Psoas muscle (tissue), 8 donors: ENCODE measurements around the gene RNF220. TPM values are rescaled to one million over a fixed set of nuclear protein-coding genes. Genes with fewer than 3 reads are reported as not detected.
"Not testable (repeated sequence)": the region's sequence is repeated elsewhere in the genome, so short reads cannot be mapped to it uniquely, and the experiment has no call there.

Experiments used
- ATAC-seq, 4 donors: fragments of 200-7000 bp; cut with Tn5 transposase; one replicate each; pipeline ENCODE4 v1.9.1; 2020; ENCODE audit warnings: moderate library complexity in 3 of 4, mild to moderate bottlenecking in 2 of 4
- DNase-seq, 2 donors: peaks; one replicate each; pipeline ENCODE4 v3.0.0-alpha.2; 2020
- H3K27ac ChIP-seq: fragments of 200-600 bp; one replicate; pipeline ENCODE4 v1.8.0; 2022
- H3K27me3 ChIP-seq, 3 donors: fragments of 200-600 bp in 1 of 3; one replicate each; pipeline versions ENCODE4 v1.6.1 to v1.8.0; 2013 to 2022; ENCODE audit warnings: low read length in 2 of 3, mild to moderate bottlenecking in 2 of 3, moderate library complexity in 1 of 3; ENCODE audit not compliant: insufficient read depth in 3 of 3
- H3K36me3 ChIP-seq, 2 donors: fragments of 200-600 bp in 1 of 2; one replicate each; pipeline versions ENCODE4 v1.6.1 to v1.8.0; 2013 to 2022; ENCODE audit warnings: low read depth in 1 of 2, mild to moderate bottlenecking in 1 of 2, moderate library complexity in 1 of 2; ENCODE audit not compliant: insufficient read depth in 1 of 2
- H3K4me1 ChIP-seq: fragments of 200-600 bp; one replicate; pipeline ENCODE4 v1.8.0; 2022
- H3K4me3 ChIP-seq: fragments of 200-600 bp; one replicate; pipeline ENCODE4 v1.8.0; 2022; ENCODE audit warnings: mild to moderate bottlenecking
- H3K9me3 ChIP-seq: fragments of 200-600 bp; one replicate; pipeline ENCODE4 v1.8.0; 2022
- WGBS, 3 donors: extraction: QIAGEN DNeasy Blood & Tissue Kit; methylation state at CpG; one replicate each; pipeline versions ENCODE4 v1.1.6 to v1.1.7; 2013; 5-methylcytosine and 5-hydroxymethylcytosine counted together
- intact Hi-C, 2 donors: fragments of 100-400 bp; cut with DNase I; formaldehyde crosslinking; loops; one replicate each; pipeline versions ENCODE4 v1.11.0 to v1.14.2; 2022
- polyA plus RNA-seq, 3 donors: library from polyadenylated mRNA; stranded (reverse); fragments of 200-250 nt; gene quantifications; one replicate each; pipeline ENCODE4 v1.2.3, GENCODE V29; 2013
- total RNA-seq, 4 donors: library from RNA; stranded (reverse); fragmentation: NEBNext Ultra II Directional in 2 of 4; extraction: Animal tissue kit (Norgen Biotek cat#: 25700) in 2 of 4; gene quantifications; one replicate each; pipeline versions ENCODE4 v1.2.1 to v1.2.4, GENCODE V29; 2021 to 2023
- TF ChIP-seq, protein P1 (sequence below): fragments of 200-600 bp; IDR thresholded peaks from one replicate; pipeline ENCODE4 v1.8.0; 2022; ENCODE audit warnings: antibody characterized with exemption
- donor health status: healthy with polysubstance abuse.
- donor health status: DM: no; HTN: no; CAD: no; lungs with moderate emphysema.
- donor health status: Bipolar disorder and iron deficiency.
- donor health status: healthy.
- donor health status: DM: yes; HTN: yes; CAD: no.
- donor health status: DM: no; HTN: no; CAD: no.
- donor health status: DM: no; HTN: no; CAD: no.
- donor health status: DM: yes; HTN: yes; CAD: no.

The RNF220 gene
- total and polyA plus RNA-seq, 7 donors, result 61.1 to 133 (median 75.5) TPM

DNA sequence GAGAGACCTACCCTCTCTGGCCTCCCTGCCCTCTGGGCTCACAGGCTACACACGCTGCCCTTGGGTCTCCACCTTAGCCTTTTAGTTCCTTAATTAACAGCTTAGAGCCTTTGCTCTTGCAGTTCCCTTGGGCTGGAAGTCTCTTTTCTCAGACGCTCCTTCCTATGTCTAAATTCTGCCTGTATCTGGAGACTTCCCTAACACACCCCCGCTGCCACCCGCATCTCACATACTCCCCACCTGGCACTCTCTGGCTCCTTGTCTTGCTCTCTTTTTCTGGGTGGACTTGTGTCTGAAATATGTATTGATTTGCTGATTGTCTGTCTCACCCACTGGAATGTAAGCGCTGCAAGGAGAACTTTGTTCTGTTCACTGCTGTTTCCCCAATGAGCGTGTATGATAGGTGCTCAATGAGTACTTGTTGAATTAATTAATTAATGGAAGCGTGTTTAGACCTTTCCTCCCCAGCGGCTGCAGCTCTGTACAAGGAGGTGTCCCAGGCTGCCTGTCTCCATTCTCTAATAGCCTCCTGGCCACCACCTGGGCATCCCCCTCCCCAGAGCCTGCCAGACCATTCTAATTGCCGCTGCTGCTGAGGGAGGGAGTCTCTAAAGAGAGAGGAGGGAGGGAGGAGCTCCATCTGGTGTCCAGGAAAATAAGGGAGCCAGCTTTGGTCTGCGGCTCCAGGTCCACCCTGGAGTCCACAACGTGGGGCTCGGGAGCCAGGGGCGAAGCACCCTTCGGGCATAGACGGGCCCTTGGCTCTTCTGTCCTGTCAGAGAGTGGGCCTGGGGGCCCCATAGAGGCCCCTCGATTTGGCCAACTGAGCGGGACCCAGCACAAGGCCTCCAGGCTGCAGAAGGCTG is 95.4 kb downstream of the RNF220 start:
- no peaks in the 10 kb centered on the region for H3K4me1 ChIP-seq
- ATAC-seq, result peak in 1 of 4 donors; percentile 42
- H3K9me3 ChIP-seq, result no peaks in the 10 kb centered on the region
- TF ChIP-seq, protein P1, sequence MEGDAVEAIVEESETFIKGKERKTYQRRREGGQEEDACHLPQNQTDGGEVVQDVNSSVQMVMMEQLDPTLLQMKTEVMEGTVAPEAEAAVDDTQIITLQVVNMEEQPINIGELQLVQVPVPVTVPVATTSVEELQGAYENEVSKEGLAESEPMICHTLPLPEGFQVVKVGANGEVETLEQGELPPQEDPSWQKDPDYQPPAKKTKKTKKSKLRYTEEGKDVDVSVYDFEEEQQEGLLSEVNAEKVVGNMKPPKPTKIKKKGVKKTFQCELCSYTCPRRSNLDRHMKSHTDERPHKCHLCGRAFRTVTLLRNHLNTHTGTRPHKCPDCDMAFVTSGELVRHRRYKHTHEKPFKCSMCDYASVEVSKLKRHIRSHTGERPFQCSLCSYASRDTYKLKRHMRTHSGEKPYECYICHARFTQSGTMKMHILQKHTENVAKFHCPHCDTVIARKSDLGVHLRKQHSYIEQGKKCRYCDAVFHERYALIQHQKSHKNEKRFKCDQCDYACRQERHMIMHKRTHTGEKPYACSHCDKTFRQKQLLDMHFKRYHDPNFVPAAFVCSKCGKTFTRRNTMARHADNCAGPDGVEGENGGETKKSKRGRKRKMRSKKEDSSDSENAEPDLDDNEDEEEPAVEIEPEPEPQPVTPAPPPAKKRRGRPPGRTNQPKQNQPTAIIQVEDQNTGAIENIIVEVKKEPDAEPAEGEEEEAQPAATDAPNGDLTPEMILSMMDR, result peak; percentile 24
- no peaks in the 10 kb centered on the region for H3K36me3 ChIP-seq
- intact Hi-C loops, result loop anchor here in 1 of 2 donors (10.0 kb wide), 1 partner anchor 276 kb away; no protein-coding TSS in a partner anchor
- WGBS, 3 donors, result 35 to 40% (median 37%) methylated on average over 17 of the region's 17 CpGs
- no peak for DNase-seq
- H3K27ac ChIP-seq, result no peak overlapping the region
- H3K4me3 ChIP-seq, result no peak overlapping the region
- H3K27me3 ChIP-seq, result peaks cover 0 to 28% (median 1%) of the 10 kb centered on the region in 3 donors

DNA sequence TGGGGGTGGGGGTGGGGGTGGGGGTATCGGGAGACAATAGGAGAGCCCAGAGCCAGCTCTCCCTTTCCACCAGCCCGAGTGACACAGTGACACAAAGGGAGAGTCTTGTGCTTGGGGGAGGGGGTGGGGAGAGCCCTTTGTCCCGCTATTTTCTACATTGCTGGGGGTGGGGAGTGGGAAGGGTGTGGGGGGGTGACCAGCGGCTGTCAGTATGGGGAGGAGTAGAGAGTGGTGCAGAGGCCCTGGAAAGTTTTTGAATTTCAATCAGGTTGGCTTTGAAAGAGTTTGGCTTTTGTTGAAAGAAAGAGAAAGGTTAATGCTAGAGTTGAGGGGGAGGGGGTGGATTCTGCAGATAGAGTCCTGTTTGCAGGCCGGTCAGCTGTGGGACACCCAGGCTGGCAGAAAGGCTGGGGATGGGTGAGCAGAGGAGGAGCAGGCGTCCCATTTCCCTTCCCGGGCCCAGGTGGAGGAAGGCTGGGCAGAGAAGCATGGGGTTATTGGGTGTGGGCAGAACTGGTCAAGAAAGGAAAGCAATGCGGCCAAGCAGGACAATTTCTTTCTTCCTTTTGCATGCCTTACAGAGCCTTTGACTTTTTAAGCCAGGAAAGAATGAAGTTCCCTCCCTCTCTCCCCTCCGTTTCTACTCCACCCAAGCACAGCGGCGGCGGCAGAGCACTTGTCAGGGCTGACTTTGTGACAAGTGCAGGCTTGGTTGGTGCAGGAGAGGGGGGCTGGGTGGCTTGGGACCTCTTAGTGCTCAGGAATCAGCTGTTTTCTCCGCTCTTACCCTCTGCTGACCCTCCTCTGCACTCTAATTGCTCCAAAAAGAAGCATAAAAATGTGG is 96.2 kb downstream of the RNF220 start:
- Histone ChIP-seq H3K4me1 (no peaks in the 10 kb centered on the region), H3K27me3 (peaks cover 0 to 36% (median 1%) of the 10 kb centered on the region in 3 donors), H3K4me3 (no peak overlapping the region), H3K27ac (no peak overlapping the region), H3K9me3 (no peaks in the 10 kb centered on the region), H3K36me3 (no peaks in the 10 kb centered on the region)
- 28 to 33% (median 33%) methylated on average over 13 of the region's 13 CpGs for WGBS, 3 donors
- intact Hi-C loops, result loop anchor here in 1 of 2 donors (10.0 kb wide), 1 partner anchor 276 kb away; no protein-coding TSS in a partner anchor
- TF ChIP-seq, protein P1, result no peak
- ATAC-seq, result no peak
- no peak for DNase-seq

DNA sequence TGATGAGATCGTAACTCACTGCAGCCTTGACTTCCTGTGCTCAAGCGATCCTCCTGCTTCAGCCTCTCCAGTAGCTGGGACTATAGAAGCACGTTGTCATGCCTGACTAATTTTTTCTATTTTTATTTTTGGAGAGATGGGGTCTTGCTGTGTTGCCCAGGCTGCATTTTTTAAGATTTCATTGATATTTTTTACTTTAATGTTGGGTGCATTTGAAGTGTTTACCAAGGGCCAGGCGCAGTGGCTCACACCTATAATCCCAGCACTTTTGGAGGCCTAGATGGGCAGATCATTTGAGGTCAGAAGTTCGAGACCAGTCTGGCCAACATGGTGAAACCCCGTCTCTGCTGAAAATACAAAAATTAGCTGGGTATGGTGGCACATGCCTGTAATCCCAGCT is 97.8 kb downstream of the RNF220 start:
- H3K4me1 ChIP-seq, ATAC-seq, DNase-seq, H3K4me3 ChIP-seq, H3K36me3 ChIP-seq, H3K9me3 ChIP-seq, H3K27ac ChIP-seq: not testable (repeated sequence)
- 91 to 96% (median 95%) methylated on average over 6 of the region's 6 CpGs for WGBS, 3 donors
- intact Hi-C loops, result loop anchor here in 1 of 2 donors (10.0 kb wide), 1 partner anchor 278 kb away; no protein-coding TSS in a partner anchor
- peaks cover 0 to 49% (median 5%) of the 10 kb centered on the region in 3 donors for H3K27me3 ChIP-seq

DNA sequence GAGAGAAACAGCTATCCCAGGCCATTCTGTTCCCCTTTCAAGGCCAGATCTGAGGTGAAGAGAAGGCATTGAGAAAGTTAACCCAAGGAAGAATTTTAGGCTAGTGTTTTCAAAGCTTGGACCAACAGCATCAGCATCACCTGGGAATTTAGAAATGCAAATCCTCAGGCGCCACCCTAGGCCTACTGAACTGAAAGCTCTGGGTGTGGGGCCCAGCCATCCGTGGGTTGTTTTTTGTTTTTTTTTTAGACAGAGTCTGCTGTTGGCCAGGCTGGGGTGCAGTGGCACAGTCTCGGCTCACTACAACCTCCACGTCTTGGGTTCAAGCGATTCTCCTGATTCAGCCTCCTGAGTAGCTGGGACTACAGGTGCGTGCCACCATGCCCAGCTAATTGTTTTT is 98.6 kb downstream of the RNF220 start:
- Histone ChIP-seq H3K4me3 (no peak overlapping the region), H3K27ac (no peak overlapping the region), H3K9me3 (no peaks in the 10 kb centered on the region), H3K27me3 (peaks cover 0 to 55% (median 7%) of the 10 kb centered on the region in 3 donors), H3K36me3 (no peaks in the 10 kb centered on the region), H3K4me1 (no peaks in the 10 kb centered on the region)
- WGBS, 3 donors, result 91 to 94% (median 92%) methylated on average over 6 of the region's 6 CpGs
- intact Hi-C loops, result loop anchor here in 1 of 2 donors (2.0 to 10.0 kb wide), 2 partner anchors 125 to 279 kb away; no protein-coding TSS in a partner anchor
- no peak for ATAC-seq
- DNase-seq, result no peak
- TF ChIP-seq, protein P1, result no peak
